Measurements from ENCODE around the gene FHOD3.

FHOD3 gene

GRCh38 chr18:36519358-36519757 is 221.8 kb downstream of the FHOD3 start:
- Mint-ChIP-seq H3K27me3 (peaks cover 21% of the 10 kb centered on the region), H3K4me1 (no peaks in the 10 kb centered on the region), H3K27ac (no peak overlapping the region), H3K9me3 (no peaks in the 10 kb centered on the region), H3K4me3 (no peak overlapping the region)
- ATAC-seq (peak; percentile 26), DNase-seq (no peak)

- H3K4me1 Mint-ChIP-seq = no peaks in the 10 kb centered on the region
- no peaks in the 10 kb centered on the region for H3K9me3 Mint-ChIP-seq
- peaks cover 7% of the 10 kb centered on the region for H3K27me3 Mint-ChIP-seq
- ATAC-seq (no peak), DNase-seq (no peak)
- no peak overlapping the region for H3K27ac Mint-ChIP-seq
- H3K4me3 Mint-ChIP-seq = no peak overlapping the region
These were observed 225.0 kb downstream of the FHOD3 start for GRCh38 chr18:36522509-36522908.

- H3K27me3 Mint-ChIP-seq = peaks cover 7% of the 10 kb centered on the region
- no peak for DNase-seq
- no peaks in the 10 kb centered on the region for H3K4me1 Mint-ChIP-seq
These were observed 228.4 kb downstream of the FHOD3 start for GRCh38 chr18:36525913-36526312.

DNA sequence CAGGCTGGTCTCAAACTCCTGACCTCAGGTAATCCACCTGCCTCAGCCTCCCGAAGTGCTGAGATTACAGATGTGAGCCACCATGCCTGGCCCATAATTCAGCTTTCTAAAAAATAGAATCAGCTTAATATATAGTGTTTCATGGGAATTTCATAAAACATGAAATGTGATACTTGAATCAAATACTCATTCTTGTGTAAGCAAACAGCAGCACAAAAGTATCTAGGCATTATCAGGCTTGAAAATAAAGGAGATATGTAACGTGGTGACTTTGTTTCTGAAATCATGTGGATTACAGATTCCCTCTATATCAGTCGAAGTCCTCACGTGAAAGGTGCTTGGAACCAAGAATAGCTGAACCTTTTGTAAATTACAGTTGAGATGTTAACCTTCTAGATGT is 229.1 kb downstream of the FHOD3 start:
- no peak overlapping the region for H3K27ac Mint-ChIP-seq
- no peak overlapping the region for H3K4me3 Mint-ChIP-seq
- no peaks in the 10 kb centered on the region for H3K4me1 Mint-ChIP-seq
- H3K9me3 Mint-ChIP-seq = no peaks in the 10 kb centered on the region
- DNase-seq (no peak), ATAC-seq (no peak)
- peaks cover 7% of the 10 kb centered on the region for H3K27me3 Mint-ChIP-seq

More at GRCh38 chr18:36525913-36526312, 228.4 kb downstream of the FHOD3 start:
- H3K9me3 Mint-ChIP-seq = no peaks in the 10 kb centered on the region
- H3K27ac Mint-ChIP-seq = no peak overlapping the region
- no peak for ATAC-seq
- no peak overlapping the region for H3K4me3 Mint-ChIP-seq

- Mint-ChIP-seq H3K9me3 (no peaks in the 10 kb centered on the region), H3K27me3 (peaks cover 8% of the 10 kb centered on the region), H3K4me1 (no peaks in the 10 kb centered on the region), H3K27ac (no peak overlapping the region), H3K4me3 (no peak overlapping the region)
- DNase-seq (no peak), ATAC-seq (no peak)
These were observed 229.5 kb downstream of the FHOD3 start for GRCh38 chr18:36527051-36527450.

DNA sequence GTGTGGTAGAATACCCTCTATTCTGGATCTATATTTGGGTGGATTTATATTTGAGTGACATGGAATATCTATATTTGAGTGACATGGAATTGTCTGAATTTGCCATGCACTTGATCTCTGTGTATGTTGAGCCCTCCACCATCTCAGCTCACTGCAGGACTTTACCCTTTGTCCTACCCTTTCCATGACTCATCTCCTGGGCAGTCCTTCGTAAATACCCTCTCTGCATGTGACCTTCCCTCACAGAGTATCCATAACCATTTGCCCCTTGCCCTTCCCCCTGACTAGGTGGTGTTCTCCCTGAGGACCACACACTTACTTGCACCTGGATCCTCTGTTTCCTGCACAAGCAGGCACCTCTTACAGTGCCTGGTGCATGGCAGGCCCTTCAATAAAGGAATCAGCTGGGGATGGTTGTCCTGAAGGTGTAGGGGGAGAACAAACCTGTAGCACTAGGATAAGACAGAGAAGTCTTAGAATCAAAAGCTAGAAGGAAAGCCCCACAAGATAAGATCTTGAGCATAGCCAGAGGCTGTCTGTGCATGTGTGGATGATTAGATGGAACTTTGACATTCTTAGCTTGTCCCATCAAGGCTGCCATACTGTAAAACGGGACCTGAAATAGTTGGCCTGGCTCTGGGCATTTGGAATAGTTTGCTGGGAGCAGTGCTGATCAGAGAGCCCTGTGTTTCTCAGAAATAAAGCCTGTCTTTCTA is 230.4 kb downstream of the FHOD3 start:
- H3K27me3 Mint-ChIP-seq = peaks cover 15% of the 10 kb centered on the region
- no peak overlapping the region for H3K4me3 Mint-ChIP-seq
- no peaks in the 10 kb centered on the region for H3K9me3 Mint-ChIP-seq
- DNase-seq (no peak), ATAC-seq (no peak)
- no peaks in the 10 kb centered on the region for H3K4me1 Mint-ChIP-seq
- no peak overlapping the region for H3K27ac Mint-ChIP-seq

DNA sequence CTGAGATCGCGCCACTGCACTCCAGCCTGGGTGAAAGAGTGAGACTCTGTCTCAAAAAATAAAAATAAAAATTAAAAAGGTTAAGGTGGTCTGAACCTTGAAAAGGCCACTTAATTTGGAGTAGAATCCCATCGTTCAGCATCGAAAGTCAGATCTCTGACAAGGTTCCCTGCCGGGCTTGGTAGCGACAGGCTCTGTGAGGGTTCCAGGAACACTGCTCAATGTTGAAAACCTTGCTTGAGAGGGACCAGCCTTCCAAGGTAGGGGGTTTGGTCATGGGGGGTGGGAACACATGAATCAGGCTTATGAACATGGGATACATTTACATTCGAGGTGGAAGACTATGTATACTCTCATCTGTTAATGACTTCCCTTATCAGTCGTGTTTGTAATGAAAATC is 232.2 kb downstream of the FHOD3 start:
- Mint-ChIP-seq H3K4me3 (no peak overlapping the region), H3K27ac (no peak overlapping the region), H3K9me3 (no peaks in the 10 kb centered on the region), H3K4me1 (no peaks in the 10 kb centered on the region), H3K27me3 (peaks cover 15% of the 10 kb centered on the region)
- DNase-seq (no peak), ATAC-seq (no peak)

- ATAC-seq (no peak), DNase-seq (no peak)
- Mint-ChIP-seq H3K4me3 (no peak overlapping the region), H3K4me1 (no peaks in the 10 kb centered on the region), H3K27ac (no peak overlapping the region), H3K27me3 (peaks cover 15% of the 10 kb centered on the region), H3K9me3 (no peaks in the 10 kb centered on the region)
These were observed 233.3 kb downstream of the FHOD3 start for GRCh38 chr18:36530676-36531405.

DNA sequence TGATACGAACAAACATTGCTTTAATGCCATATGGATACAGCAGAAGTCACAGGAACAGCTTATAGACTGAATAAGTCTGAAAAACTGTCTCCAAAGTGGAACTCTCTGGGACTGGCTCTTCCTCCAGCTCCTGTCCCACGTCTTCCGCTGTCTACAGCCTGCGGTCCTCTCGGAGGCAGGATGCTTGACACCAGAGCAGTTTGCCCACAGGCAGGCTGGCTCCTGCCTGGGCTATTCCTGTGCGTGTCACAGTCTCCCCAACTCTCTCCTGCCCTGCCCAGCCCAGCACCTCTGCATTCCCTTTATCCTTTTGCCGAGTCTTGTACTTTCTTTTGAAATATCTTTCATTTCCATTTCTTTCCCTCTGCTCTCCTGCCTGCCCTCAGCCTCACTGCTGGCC is 234.1 kb downstream of the FHOD3 start:
- Mint-ChIP-seq H3K4me3 (no peak overlapping the region), H3K27ac (no peak overlapping the region), H3K9me3 (no peaks in the 10 kb centered on the region), H3K4me1 (no peaks in the 10 kb centered on the region), H3K27me3 (peaks cover 15% of the 10 kb centered on the region)
- DNase-seq (no peak), ATAC-seq (no peak)

GRCh38 chr18:36532394-36532793 is 234.9 kb downstream of the FHOD3 start:
- no peak overlapping the region for H3K4me3 Mint-ChIP-seq

GRCh38 chr18:36532815-36533214 is 235.3 kb downstream of the FHOD3 start:
- DNase-seq (no peak), ATAC-seq (no peak)
- H3K4me3 Mint-ChIP-seq = no peak overlapping the region
- peaks cover 15% of the 10 kb centered on the region for H3K27me3 Mint-ChIP-seq
- H3K27ac Mint-ChIP-seq = no peak overlapping the region
- H3K9me3 Mint-ChIP-seq = no peaks in the 10 kb centered on the region
- H3K4me1 Mint-ChIP-seq = no peaks in the 10 kb centered on the region

More at GRCh38 chr18:36532394-36532793, 234.9 kb downstream of the FHOD3 start:
- DNase-seq (no peak), ATAC-seq (no peak)
- Mint-ChIP-seq H3K9me3 (no peaks in the 10 kb centered on the region), H3K27ac (peak overlapping the region in 1 of 2 donors; percentile 40), H3K4me1 (no peaks in the 10 kb centered on the region), H3K27me3 (peaks cover 15% of the 10 kb centered on the region)

GRCh38 chr18:36533446-36534153 is 236.1 kb downstream of the FHOD3 start:
- no peaks in the 10 kb centered on the region for H3K9me3 Mint-ChIP-seq
- H3K4me3 Mint-ChIP-seq = no peak overlapping the region
- ATAC-seq (no peak), DNase-seq (no peak)
- no peak overlapping the region for H3K27ac Mint-ChIP-seq
- no peaks in the 10 kb centered on the region for H3K4me1 Mint-ChIP-seq
- H3K27me3 Mint-ChIP-seq = peaks cover 15% of the 10 kb centered on the region

DNA sequence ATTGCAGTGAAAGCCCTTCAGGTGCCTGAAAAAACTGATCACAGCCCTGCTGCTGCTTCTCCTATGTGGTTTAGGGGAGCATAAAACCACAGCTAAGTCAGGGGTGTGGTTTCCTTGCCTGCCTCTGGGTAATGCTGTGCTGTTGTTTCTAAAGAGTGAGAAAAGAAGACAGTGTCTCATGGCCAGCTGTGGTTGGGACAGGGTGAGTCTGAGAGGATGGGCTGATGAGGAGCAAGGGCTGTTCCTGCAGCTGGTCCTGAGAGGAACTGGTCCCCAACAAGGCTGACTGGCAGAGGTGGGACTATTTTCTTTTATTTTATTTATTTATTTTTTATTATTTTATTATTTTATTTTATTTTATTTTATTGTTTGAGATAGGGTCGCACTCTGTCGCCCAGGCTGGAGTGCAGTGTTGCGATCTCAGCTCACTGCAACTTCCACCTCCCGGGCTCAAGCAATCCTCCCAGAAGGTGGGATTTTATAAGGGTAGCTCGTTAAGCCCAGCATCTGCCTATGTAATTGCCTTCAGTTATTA is 236.7 kb downstream of the FHOD3 start:
- DNase-seq = no peak
- H3K9me3 Mint-ChIP-seq = no peaks in the 10 kb centered on the region
- peaks cover 15% of the 10 kb centered on the region for H3K27me3 Mint-ChIP-seq
- H3K27ac Mint-ChIP-seq = no peak overlapping the region
- no peak for ATAC-seq
- H3K4me1 Mint-ChIP-seq = no peaks in the 10 kb centered on the region
- H3K4me3 Mint-ChIP-seq = no peak overlapping the region

DNA sequence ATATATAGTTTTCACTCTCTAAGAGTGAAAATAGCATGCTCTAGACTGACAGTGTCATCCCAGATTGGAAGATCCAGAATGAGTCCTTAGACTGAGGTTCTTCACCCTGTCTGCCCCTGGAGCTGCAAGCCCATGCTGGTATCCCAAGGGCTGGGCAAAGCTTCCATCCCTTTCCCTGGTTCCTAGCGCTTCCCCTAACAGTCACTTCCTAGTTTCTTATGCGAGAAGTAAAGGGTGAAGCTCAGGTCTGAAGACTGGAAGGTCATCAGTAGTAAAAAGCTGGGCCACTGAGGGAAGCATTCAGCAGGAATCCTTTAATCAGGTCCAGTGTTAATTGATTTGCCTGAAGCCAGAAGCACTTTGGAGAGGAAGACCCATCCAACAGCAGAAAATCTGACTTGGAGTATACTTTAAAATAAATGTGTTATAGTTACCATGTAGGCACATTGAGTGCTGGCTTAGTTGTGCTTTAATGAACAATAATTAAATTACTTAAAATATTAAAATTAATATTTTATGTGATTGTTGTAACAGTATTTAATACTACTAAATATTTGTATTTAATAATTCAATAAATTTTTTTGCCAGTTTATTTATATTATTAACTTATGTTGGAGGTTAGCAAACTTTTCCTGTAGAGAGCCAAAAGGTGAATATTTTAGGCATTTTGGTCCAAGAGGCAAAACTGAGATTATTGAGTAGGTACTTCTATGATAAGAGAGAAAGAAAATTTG is 237.9 kb downstream of the FHOD3 start:
- Mint-ChIP-seq H3K9me3 (no peaks in the 10 kb centered on the region), H3K27me3 (peaks cover 15% of the 10 kb centered on the region), H3K4me1 (no peaks in the 10 kb centered on the region), H3K4me3 (no peak overlapping the region), H3K27ac (no peak overlapping the region)
- no peak for DNase-seq
- ATAC-seq = no peak

DNA sequence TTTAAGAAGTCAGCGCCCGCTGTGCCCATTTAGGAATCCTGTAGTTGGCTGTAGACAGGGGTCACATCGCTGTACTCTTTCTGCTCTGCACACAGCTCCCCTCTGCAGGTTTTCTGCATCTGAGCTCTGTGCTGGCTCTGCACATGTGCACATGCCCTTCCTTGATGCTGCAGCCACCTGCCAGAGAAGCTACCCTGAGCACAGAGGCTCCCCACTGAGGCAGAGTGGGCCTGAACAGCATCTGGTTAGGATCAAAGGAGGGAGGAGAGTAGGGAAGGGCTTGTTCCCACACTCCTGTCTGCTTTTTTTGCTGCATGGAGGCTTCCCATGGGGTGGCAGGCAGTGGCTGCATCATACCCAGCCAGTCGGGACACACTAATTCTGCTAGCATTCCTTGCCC is 238.9 kb downstream of the FHOD3 start:
- H3K27ac Mint-ChIP-seq = no peak overlapping the region
- no peaks in the 10 kb centered on the region for H3K4me1 Mint-ChIP-seq
- H3K27me3 Mint-ChIP-seq = peaks cover 14% of the 10 kb centered on the region
- no peak overlapping the region for H3K4me3 Mint-ChIP-seq
- no peaks in the 10 kb centered on the region for H3K9me3 Mint-ChIP-seq
- ATAC-seq (no peak), DNase-seq (no peak)

All from stimulated activated naive CD8-positive, alpha-beta T cell treated with anti-CD3 and anti-CD28 coated beads, Interleukin-15, amount 100 ng/mL, for 72 hours (primary cell).